NCI-H2171 (cell line): Measurements from ENCODE around the gene EVPL.

Experiments
- DNase-seq: peaks from one replicate; lab custom pipeline; 2025; lab: John Stamatoyannopoulos, UW

The EVPL gene

DNA sequence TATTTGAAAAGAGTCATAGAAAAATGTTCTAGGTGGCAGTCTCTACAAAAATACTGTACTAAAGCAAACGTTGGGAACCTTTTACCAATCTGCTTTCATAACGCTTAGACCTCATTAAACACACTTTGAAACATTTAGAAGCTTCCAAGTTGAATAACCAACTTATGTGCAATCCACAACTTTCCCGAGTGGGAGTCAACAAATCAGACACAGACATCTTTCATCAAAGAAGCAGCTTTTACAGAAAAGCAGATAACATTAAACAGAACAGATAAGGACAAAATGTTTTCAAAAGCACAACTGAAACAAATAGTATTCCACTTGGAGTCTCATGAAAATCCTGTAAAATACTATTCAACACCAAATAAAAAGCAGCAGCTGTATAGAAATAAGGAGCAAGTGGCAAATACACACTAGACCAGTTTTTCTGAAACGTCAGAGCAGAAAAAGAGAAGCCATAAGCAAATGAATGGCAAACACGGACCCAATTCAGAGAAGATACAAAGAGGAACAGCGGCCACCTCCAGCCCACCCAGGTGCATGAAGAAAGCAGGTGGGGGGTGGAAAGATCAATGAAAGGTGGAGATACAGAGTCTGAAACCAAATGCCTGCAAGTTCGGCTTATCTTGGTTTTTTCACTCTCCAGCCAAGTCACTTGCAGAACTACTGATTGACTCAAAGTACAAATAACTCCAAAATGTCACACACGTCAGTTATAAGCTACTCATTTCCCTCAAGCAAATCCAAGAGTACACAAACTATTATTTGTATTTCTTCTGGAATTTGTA is 67.9 kb downstream of the EVPL start:
- DNase-seq: no peak
